Lung microvascular endothelial cell (primary cell): ENCODE measurements around the gene SPTAN1. TPM values are rescaled to one million over a fixed set of nuclear protein-coding genes. Genes with fewer than 3 reads are reported as not detected.
"Not testable (repeated sequence)": the region's sequence is repeated elsewhere in the genome, so short reads cannot be mapped to it uniquely, and the experiment has no call there.

ENCODE experiments used
- DNase-seq, 2 donors: peaks; one replicate each; pipeline versions ENCODE4 v3.0.0 to v3.0.0-alpha.2; 2010; ENCODE audit warnings: low read depth in 2 of 2
- total RNA-seq: library from RNA; depleted of rRNA; stranded (reverse); fragments of >200 nt; gene quantifications from 2 replicates; pipeline ENCODE4 v1.2.1, GENCODE V29; 2014

Gene SPTAN1
- total RNA-seq, 1 donor from 2014 or later, result 449 TPM

DNA sequence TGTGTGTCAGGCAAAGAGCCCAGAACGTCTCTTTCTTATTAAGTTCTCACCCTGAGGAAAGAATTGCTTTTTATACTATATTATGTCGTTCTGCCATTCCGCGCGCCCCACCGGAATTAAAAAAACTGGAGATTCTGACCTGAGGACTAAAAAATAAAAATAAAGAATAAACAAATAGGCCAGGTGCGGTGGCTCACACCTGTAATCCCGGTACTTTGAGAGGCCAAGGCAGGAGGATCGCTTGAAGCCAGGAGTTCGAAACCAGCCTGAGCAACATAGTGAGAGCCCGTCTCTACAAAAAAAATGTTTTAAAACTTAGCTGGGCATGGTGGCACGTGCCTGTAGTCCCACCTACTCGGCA is 104.9 kb downstream of the SPTAN1 start:
- no peak for DNase-seq

DNA sequence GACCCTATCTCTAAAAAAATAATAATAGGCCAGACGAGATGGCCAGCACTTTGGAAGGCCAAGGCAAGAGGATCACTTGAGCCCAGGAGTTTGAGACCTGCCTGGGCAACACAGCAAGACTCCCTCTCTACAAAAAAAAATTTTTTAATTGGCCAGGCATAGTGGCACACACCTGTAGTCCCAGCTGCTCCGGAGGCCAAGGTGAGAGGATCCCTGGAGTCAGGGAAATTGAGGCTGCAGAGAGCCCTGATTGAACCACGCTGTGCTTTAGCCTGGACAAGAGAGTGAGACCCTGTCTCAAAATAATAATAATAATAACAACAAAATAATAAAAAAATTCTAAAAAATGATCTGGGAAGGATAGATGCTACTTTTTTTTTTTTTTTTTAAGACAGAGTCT is 105.4 kb downstream of the SPTAN1 start:
- DNase-seq, result no peak

DNA sequence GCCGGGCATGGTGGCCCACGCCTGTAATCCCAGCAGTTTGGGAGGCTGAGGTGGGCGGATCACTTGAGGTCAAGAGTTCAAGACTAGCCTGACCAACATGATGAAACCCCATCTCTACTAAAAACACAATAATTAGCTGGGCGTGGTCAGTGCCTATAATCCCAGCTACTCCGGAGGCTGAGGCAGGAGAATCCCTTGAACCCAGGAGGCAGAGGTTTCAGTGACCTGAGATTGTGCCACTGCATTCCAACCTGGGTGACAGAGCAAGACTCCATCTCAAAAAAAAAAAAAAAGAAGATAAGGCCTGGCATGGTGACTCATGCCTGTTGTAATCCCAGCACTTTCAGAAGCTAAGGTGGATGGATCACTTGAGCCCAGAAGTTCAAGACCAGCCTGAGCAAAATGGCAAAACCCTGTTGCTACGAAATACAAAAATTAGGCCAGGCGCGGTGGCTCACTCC is 114.1 kb downstream of the SPTAN1 start:
- DNase-seq, result not testable (repeated sequence)

DNA sequence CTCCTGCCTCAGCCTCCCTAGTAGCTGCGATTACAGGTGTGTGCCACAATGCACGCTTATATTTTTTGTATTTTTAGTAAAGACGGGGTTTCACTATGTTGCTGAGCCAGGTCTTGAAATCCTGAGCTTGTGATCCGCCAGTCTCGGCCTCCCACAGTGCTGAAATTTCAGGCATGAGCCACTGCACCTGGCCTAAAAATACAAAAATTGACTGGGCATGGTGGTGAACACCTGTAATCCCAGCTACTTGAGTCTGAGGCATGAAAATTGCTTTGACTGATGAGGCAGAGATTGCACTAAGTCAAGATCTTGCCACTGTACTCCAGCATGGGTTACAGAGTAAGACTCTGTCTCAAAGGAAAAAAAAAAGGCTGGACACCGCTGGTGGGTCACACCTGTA is 117.4 kb downstream of the SPTAN1 start:
- DNase-seq, result no peak

DNA sequence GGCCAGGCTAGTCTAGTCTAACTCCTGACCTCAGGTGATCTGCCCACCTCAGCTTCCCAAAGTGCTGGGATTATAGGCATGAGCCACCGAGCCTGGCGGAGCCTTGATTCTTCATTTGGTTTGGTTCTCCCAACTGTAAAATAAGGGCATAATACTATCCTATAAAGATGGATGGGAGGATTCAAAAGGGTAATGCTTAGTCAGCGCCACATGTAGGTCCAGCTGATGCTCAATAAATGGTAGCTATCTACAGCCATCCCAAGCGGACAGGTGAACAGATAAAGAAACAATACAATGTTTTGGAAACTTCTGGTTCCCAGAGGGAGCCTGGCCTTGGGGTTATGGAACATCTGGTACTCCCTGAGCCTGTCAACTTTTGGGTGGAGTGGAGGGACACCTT is 123.0 kb downstream of the SPTAN1 start:
- no peak for DNase-seq

DNA sequence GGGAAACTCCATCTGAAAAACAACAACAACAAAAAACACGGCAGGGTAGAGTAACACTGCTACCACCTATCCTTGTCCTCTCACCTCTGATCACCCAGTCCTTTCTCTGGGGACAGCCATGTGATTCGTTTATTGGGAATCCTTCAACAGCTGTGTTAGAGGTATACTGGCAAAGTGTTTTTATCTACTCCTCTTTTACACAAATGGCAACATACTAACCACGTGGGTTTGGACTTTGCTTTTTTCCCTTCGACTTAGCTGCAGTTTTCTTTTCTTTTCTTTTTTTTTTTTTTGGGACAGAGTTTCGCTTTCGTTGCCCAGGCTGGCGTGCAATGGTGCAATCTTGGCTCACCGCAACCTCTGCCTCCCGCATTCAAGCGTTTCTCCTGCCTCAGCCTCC is 125.4 kb downstream of the SPTAN1 start:
- no peak for DNase-seq

Other genes starting within 250 kb of the SPTAN1 start
- 22.4 and 26.2 TPM in 2 replicates for gene TRUB2, start 230.1 kb upstream of the SPTAN1 start, total RNA-seq
- gene COQ4, start 229.7 kb upstream of the SPTAN1 start, total RNA-seq, result 18.7 and 26.0 TPM in 2 replicates
- 18.5 and 46.8 TPM in 2 replicates for gene SLC27A4, start 212.1 kb upstream of the SPTAN1 start, total RNA-seq
- gene URM1, start 181.2 kb upstream of the SPTAN1 start, total RNA-seq, result 36.0 and 46.4 TPM in 2 replicates
- gene CERCAM, start 131.7 kb upstream of the SPTAN1 start, total RNA-seq, result 16.1 and 19.0 TPM in 2 replicates
- gene ODF2, start 96.6 kb upstream of the SPTAN1 start, total RNA-seq, result 20.5 and 25.4 TPM in 2 replicates
- 8.5 and 10.9 TPM in 2 replicates for gene GLE1, start 47.9 kb upstream of the SPTAN1 start, total RNA-seq
- gene DYNC2I2, start 104.3 kb downstream of the SPTAN1 start, total RNA-seq, result 36.3 and 43.6 TPM in 2 replicates
- 308 and 320 TPM in 2 replicates for gene SET, start 136.6 kb downstream of the SPTAN1 start, total RNA-seq
- gene PKN3, start 149.9 kb downstream of the SPTAN1 start, total RNA-seq, result 8.1 and 8.9 TPM in 2 replicates
- gene ZDHHC12, start 171.5 kb downstream of the SPTAN1 start, total RNA-seq, result 43.4 and 44.6 TPM in 2 replicates
- gene ZER1, start 219.3 kb downstream of the SPTAN1 start, total RNA-seq, result 11.1 and 12.7 TPM in 2 replicates
- gene TBC1D13, start 234.7 kb downstream of the SPTAN1 start, total RNA-seq, result 8.9 and 13.1 TPM in 2 replicates